Fibroblast of lung (primary cell): ENCODE data around the gene DRAXIN. TPM values are rescaled to one million over a fixed set of nuclear protein-coding genes. Genes with fewer than 3 reads are reported as not detected.

ENCODE experiments used
- DNase-seq, 2 donors: peaks; one replicate each; pipeline versions ENCODE4 v3.0.0 to v3.0.0-alpha.2; 2010; ENCODE audit warnings: low read depth in 2 of 2
- H2AFZ ChIP-seq: 2 replicates; pipeline ENCODE4 v1.5.1; 2012; ENCODE audit warnings: low read length, control low read depth, inconsistent platforms
- H3K27ac ChIP-seq: 2 replicates; pipeline ENCODE4 v1.5.1; 2011; ENCODE audit warnings: low read length, control low read depth; ENCODE audit not compliant: insufficient read depth
- H3K27me3 ChIP-seq: 2 replicates; pipeline ENCODE4 v1.5.1; 2011; ENCODE audit warnings: mild to moderate bottlenecking, low read length; ENCODE audit not compliant: control insufficient read depth, insufficient read depth
- H3K36me3 ChIP-seq: 2 replicates; pipeline ENCODE4 v1.5.1; 2011; ENCODE audit warnings: low read length; ENCODE audit not compliant: control insufficient read depth, insufficient read depth
- H3K4me1 ChIP-seq: 2 replicates; pipeline ENCODE4 v1.5.1; 2011; ENCODE audit warnings: low read length; ENCODE audit not compliant: control insufficient read depth, insufficient read depth; ENCODE audit errors: extremely low read depth
- H3K4me2 ChIP-seq: 2 replicates; pipeline ENCODE4 v1.5.1; 2011; ENCODE audit warnings: low read length, control low read depth; ENCODE audit not compliant: insufficient read depth; ENCODE audit errors: extremely low read depth
- H3K4me3 ChIP-seq, 4 experiments: fragments of 200-600 bp in 1 of 4; sonication (generic) in 1 of 4; replicated peaks in 1 of 4; 2 replicates each; pipeline ENCODE4 v1.5.1; 2011 to 2016; ENCODE audit warnings: low read length in 4 of 4, low read depth in 3 of 4, mild to moderate bottlenecking in 3 of 4, control low read depth in 2 of 4, inconsistent platforms in 1 of 4, mixed read lengths in 1 of 4; ENCODE audit not compliant: insufficient read depth in 1 of 4; ENCODE audit errors: control extremely low read depth in 1 of 4
- H3K79me2 ChIP-seq: 2 replicates; pipeline ENCODE4 v1.5.1; 2012; ENCODE audit warnings: mild to moderate bottlenecking, low read length, inconsistent platforms; ENCODE audit not compliant: control insufficient read depth, insufficient read depth
- H3K9ac ChIP-seq: 2 replicates; pipeline ENCODE4 v1.5.1; 2011; ENCODE audit warnings: mild to moderate bottlenecking, low read length, control low read depth; ENCODE audit not compliant: insufficient read depth
- H3K9me3 ChIP-seq: 2 replicates; pipeline ENCODE4 v1.5.1; 2012; ENCODE audit warnings: low read depth, low read length; ENCODE audit not compliant: control insufficient read depth, insufficient read depth
- H4K20me1 ChIP-seq: 2 replicates; pipeline ENCODE4 v1.5.1; 2011; ENCODE audit warnings: low read length; ENCODE audit not compliant: control insufficient read depth, insufficient read depth; ENCODE audit errors: extremely low read depth
- EZH2 ChIP-seq: IDR thresholded peaks from 2 replicates; pipeline ENCODE4 v1.5.1; 2012; ENCODE audit warnings: low read length, control low read depth, mild to moderate bottlenecking; ENCODE audit errors: missing control alignments
- polyA plus RNA-seq, 2 donors: library from polyadenylated mRNA; depleted of rRNA in 1 of 2; stranded (reverse) in 1 of 2; unstranded in 1 of 2; fragments of >200 nt; gene quantifications; 2 replicates each; pipeline ENCODE4 v1.2.1, GENCODE V29; 2011 to 2012; ENCODE audit warnings: missing spikeins in 1 of 2
- total RNA-seq: library from RNA; depleted of rRNA; stranded (reverse); fragments of >200 nt; gene quantifications from 2 replicates; pipeline ENCODE4 v1.2.1, GENCODE V29; 2014
- TF ChIP-seq, protein P1 (sequence below), 2 donors: IDR thresholded peaks in 1 of 2; conservative IDR thresholded peaks in 1 of 2; 1 replicate in 1 of 2; 2 replicates in 1 of 2; pipeline ENCODE4 v1.5.1; 2011 to 2012; ENCODE audit warnings: low read length in 2 of 2, control low read depth in 1 of 2, inconsistent platforms in 1 of 2, low read depth in 1 of 2, mild to moderate bottlenecking in 1 of 2

The DRAXIN gene
- total and polyA plus RNA-seq, 2 donors (not counting 1 experiment from before 2014, with no cell fraction given), result 0.03 to 0.50 TPM

- Histone ChIP-seq H3K27me3 (no peaks in the 10 kb centered on the region), H3K36me3 (peaks cover 5% of the 10 kb centered on the region), H2AFZ (no peak overlapping the region), H3K4me1 (no peaks in the 10 kb centered on the region), H3K4me3 (no peak overlapping the region), H3K79me2 (no peaks in the 10 kb centered on the region), H3K27ac (no peak overlapping the region), H3K4me2 (no peak overlapping the region), H4K20me1 (no peaks in the 10 kb centered on the region), H3K9me3 (no peaks in the 10 kb centered on the region), H3K9ac (no peak overlapping the region)
- TF ChIP-seq, protein P1, sequence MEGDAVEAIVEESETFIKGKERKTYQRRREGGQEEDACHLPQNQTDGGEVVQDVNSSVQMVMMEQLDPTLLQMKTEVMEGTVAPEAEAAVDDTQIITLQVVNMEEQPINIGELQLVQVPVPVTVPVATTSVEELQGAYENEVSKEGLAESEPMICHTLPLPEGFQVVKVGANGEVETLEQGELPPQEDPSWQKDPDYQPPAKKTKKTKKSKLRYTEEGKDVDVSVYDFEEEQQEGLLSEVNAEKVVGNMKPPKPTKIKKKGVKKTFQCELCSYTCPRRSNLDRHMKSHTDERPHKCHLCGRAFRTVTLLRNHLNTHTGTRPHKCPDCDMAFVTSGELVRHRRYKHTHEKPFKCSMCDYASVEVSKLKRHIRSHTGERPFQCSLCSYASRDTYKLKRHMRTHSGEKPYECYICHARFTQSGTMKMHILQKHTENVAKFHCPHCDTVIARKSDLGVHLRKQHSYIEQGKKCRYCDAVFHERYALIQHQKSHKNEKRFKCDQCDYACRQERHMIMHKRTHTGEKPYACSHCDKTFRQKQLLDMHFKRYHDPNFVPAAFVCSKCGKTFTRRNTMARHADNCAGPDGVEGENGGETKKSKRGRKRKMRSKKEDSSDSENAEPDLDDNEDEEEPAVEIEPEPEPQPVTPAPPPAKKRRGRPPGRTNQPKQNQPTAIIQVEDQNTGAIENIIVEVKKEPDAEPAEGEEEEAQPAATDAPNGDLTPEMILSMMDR (conservative IDR thresholded peaks at IDR 0.05 in 1 of 2, IDR thresholded peaks at IDR 0.05 in 1 of 2; ENCODE audit: low read depth in 1 of 2, low read length in 2 of 2), result no peak
- TF ChIP-seq EZH2, result no peak
- no peak for DNase-seq
Observed at GRCh38 chr1:11746795-11747487, 55.4 kb downstream of the DRAXIN start.

DNA sequence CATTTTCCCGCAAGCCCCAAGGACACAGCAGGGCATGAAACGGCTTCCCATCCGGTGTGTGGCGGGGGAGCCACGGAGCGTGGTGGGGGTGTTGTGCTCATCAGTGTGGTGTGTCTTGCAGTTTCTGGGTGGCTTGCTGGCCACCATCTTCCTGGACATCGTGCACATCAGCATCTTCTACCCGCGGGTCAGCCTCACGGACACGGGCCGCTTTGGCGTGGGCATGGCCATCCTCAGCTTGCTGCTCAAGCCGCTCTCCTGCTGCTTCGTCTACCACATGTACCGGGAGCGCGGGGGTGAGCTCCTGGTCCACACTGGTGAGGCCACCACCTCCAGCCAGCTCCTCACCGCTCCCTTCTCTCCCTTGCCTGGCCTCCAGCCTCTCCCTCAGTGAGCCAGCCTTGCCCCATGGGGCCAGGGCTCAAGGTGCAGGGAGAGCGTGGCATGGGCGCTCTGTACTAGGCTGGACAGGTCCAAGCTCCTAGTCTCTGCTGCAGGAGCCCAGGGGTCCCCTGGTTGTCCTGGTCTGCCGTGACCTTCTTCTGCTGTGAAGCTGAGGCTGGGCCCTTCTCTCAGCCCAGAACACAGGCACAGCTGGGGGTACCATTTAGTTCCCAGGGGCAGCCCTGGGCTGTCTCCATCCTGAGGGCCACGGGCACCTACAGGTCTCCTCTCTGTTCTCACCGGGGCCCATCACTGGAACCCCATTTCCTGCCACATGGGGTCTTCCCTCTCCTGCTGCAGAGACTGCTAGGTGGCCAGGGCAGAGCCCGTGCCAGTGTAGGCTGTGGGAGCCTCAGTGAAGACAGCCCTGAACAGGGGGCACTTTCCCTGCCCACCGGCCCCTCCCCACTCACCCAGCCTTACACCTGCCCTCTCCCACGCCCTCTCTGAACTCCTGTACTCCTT, 57.0 kb downstream of the DRAXIN start:
- Histone ChIP-seq H2AFZ (no peak overlapping the region), H3K9ac (no peak overlapping the region), H3K27ac (no peak overlapping the region), H3K36me3 (peaks cover 5% of the 10 kb centered on the region), H3K27me3 (no peaks in the 10 kb centered on the region), H3K4me2 (no peak overlapping the region), H3K79me2 (no peaks in the 10 kb centered on the region), H4K20me1 (no peaks in the 10 kb centered on the region), H3K9me3 (no peaks in the 10 kb centered on the region), H3K4me3 (no peak overlapping the region), H3K4me1 (no peaks in the 10 kb centered on the region)
- no peak for DNase-seq
- TF ChIP-seq EZH2, result no peak
- TF ChIP-seq, protein P1 (conservative IDR thresholded peaks at IDR 0.05 in 1 of 2, IDR thresholded peaks at IDR 0.05 in 1 of 2; ENCODE audit: low read depth in 1 of 2, low read length in 2 of 2), result no peak

GRCh38 chr1:11749203-11749689, 57.7 kb downstream of the DRAXIN start:
- no peaks in the 10 kb centered on the region for H3K9me3 ChIP-seq
- H3K79me2 ChIP-seq, result no peaks in the 10 kb centered on the region
- H2AFZ ChIP-seq, result no peak overlapping the region
- H3K4me2 ChIP-seq, result no peak overlapping the region
- H3K4me1 ChIP-seq, result no peaks in the 10 kb centered on the region
- no peak overlapping the region for H3K9ac ChIP-seq
- peak; percentile 12 to 23 for DNase-seq
- H3K27ac ChIP-seq, result no peak overlapping the region
- TF ChIP-seq, protein P1 (conservative IDR thresholded peaks at IDR 0.05 in 1 of 2, IDR thresholded peaks at IDR 0.05 in 1 of 2; ENCODE audit: low read depth in 1 of 2, low read length in 2 of 2), result peak; percentile 28 to 47
- TF ChIP-seq EZH2, result no peak
- H3K27me3 ChIP-seq, result no peaks in the 10 kb centered on the region
- no peaks in the 10 kb centered on the region for H4K20me1 ChIP-seq
- H3K4me3 ChIP-seq, result no peak overlapping the region
- H3K36me3 ChIP-seq, result peaks cover 5% of the 10 kb centered on the region
